ENCODE results near the gene UBE2L3.
"Not testable (repeated sequence)": the region's sequence is repeated elsewhere in the genome, so short reads cannot be mapped to it uniquely, and the experiment has no call there.

The UBE2L3 gene

GRCh38 chr22:21615731-21616130 is 48.2 kb downstream of the UBE2L3 start:
- DNase-seq (ENCODE audit: low read depth), result no peak
- no peak overlapping the region for H3K4me3 ChIP-seq (ENCODE audit: control insufficient read depth, low read depth, low read length)
- TF ChIP-seq CTCF (IDR thresholded peaks at IDR 0.05; ENCODE audit: control insufficient read depth, insufficient read depth, low read depth, low read length, missing control alignments), result no peak

- DNase-seq (ENCODE audit: low read depth); H3K4me3 ChIP-seq (ENCODE audit: control insufficient read depth, low read depth, low read length): not testable (repeated sequence)
Measured at GRCh38 chr22:21617337-21617736, 49.8 kb downstream of the UBE2L3 start.

GRCh38 chr22:21621025-21621424 is 53.5 kb downstream of the UBE2L3 start:
- no peak for TF ChIP-seq CTCF (IDR thresholded peaks at IDR 0.05; ENCODE audit: control insufficient read depth, insufficient read depth, low read depth, low read length, missing control alignments)
- no peak overlapping the region for H3K4me3 ChIP-seq (ENCODE audit: control insufficient read depth, low read depth, low read length)
- DNase-seq (ENCODE audit: low read depth), result no peak

- TF ChIP-seq CTCF (IDR thresholded peaks at IDR 0.05; ENCODE audit: control insufficient read depth, insufficient read depth, low read depth, low read length, missing control alignments), result no peak
- no peak overlapping the region for H3K4me3 ChIP-seq (ENCODE audit: control insufficient read depth, low read depth, low read length)
- DNase-seq (ENCODE audit: low read depth), result no peak
Measured at GRCh38 chr22:21622011-21622918, 54.8 kb downstream of the UBE2L3 start.

GRCh38 chr22:21622919-21623647 is 55.6 kb downstream of the UBE2L3 start:
- no peak for TF ChIP-seq CTCF (IDR thresholded peaks at IDR 0.05; ENCODE audit: control insufficient read depth, insufficient read depth, low read depth, low read length, missing control alignments)
- DNase-seq (ENCODE audit: low read depth), result no peak
- no peak overlapping the region for H3K4me3 ChIP-seq (ENCODE audit: control insufficient read depth, low read depth, low read length)

GRCh38 chr22:21623648-21623970 is 56.1 kb downstream of the UBE2L3 start:
- no peak for TF ChIP-seq CTCF (IDR thresholded peaks at IDR 0.05; ENCODE audit: control insufficient read depth, insufficient read depth, low read depth, low read length, missing control alignments)
- H3K4me3 ChIP-seq (ENCODE audit: control insufficient read depth, low read depth, low read length), result no peak overlapping the region
- DNase-seq (ENCODE audit: low read depth), result no peak

All from AG09309 (cell line).